ENCODE data around the gene TNS2. TPM values are rescaled to one million over a fixed set of nuclear protein-coding genes. Genes with fewer than 3 reads are reported as not detected.

The TNS2 gene
- total and polyA plus RNA-seq, 9 of the 15 experiments (the other 6 are each of a cell fraction or from before 2014, with no cell fraction given): 0.28 to 3.1 (median 1.2) TPM; not detected in 1

DNA sequence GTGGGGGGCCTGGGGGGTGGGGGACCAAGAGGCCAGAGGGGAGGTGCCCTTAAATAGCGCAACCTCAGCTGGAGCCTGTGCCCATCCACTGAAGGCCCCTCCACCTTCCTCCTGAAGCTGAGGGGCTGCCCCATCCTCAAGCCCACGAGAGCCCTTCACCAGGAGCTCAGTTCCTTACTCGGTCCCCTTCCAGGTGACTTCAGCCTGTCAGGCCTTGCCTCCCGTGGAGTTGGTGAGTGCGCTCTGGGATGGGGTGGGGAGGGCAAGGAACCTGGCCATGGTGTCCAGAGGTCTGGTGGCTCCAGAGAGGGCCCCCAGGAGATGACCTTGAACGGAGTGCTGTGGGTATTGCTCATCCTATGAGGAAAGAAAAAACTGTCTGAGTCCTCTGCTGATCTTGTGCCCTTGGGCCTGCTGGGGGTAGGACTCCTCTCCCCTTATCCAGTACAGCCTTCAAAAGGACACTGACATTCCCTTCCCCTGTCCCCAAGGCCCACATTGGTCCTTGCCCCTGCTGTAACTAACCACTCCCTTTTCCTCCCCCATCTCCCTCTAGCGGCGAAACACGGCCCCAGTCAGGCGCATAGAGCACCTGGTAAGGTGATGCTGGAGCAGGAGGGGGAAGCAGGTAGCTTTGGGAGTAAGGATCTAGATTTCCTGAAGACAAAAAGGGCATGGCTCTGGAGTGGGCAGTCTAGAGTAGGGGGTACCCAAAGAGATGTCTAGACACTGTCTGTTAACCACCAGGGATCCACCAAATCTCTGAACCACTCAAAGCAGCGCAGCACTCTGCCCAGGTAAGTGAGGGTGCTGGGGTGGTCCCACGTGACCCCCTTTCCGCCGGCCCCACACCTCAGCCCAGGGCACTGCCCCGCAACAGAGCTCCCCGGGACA, 3.6 kb downstream of the TNS2 start (continued):
- TF ChIP-seq, protein P1, sequence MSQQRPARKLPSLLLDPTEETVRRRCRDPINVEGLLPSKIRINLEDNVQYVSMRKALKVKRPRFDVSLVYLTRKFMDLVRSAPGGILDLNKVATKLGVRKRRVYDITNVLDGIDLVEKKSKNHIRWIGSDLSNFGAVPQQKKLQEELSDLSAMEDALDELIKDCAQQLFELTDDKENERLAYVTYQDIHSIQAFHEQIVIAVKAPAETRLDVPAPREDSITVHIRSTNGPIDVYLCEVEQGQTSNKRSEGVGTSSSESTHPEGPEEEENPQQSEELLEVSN (IDR thresholded peaks at IDR 0.05; ENCODE audit: borderline replicate concordance in 1 of 2, extremely low read depth in 1 of 2, insufficient read depth in 1 of 2, insufficient read length in 1 of 2, low read depth in 1 of 2, low read length in 1 of 2, poor library complexity in 1 of 2, severe bottlenecking in 1 of 2): peak in 1 of 2 experiments; percentile 4
- TF ChIP-seq ZNF232 (CRISPR knock-in tag; IDR thresholded peaks at IDR 0.05) (no peak), NR1H2 (CRISPR knock-in tag; IDR thresholded peaks at IDR 0.05) (no peak), SRSF3 (IDR thresholded peaks at IDR 0.05; ENCODE audit: insufficient read depth, low read length) (no peak), EZH2 (IDR thresholded peaks at IDR 0.05; ENCODE audit: borderline replicate concordance, low read depth, low read length) (no peak), ZBTB1 (CRISPR knock-in tag; IDR thresholded peaks at IDR 0.05; ENCODE audit: borderline replicate concordance, low read depth) (no peak), ETS2 (tag; IDR thresholded peaks at IDR 0.05; ENCODE audit: borderline replicate concordance, poor library complexity, severe bottlenecking) (no peak), ZNF696 (CRISPR knock-in tag; conservative IDR thresholded peaks at IDR 0.05) (no peak), NR2F6 (CRISPR knock-in tag; IDR thresholded peaks at IDR 0.05) (no peak), NELFE (IDR thresholded peaks at IDR 0.05; ENCODE audit: insufficient read depth, insufficient read length) (no peak)
- TF ChIP-seq, protein P2, sequence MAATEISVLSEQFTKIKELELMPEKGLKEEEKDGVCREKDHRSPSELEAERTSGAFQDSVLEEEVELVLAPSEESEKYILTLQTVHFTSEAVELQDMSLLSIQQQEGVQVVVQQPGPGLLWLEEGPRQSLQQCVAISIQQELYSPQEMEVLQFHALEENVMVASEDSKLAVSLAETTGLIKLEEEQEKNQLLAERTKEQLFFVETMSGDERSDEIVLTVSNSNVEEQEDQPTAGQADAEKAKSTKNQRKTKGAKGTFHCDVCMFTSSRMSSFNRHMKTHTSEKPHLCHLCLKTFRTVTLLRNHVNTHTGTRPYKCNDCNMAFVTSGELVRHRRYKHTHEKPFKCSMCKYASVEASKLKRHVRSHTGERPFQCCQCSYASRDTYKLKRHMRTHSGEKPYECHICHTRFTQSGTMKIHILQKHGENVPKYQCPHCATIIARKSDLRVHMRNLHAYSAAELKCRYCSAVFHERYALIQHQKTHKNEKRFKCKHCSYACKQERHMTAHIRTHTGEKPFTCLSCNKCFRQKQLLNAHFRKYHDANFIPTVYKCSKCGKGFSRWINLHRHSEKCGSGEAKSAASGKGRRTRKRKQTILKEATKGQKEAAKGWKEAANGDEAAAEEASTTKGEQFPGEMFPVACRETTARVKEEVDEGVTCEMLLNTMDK (IDR thresholded peaks at IDR 0.05; ENCODE audit: borderline replicate concordance, insufficient read depth, low read depth, low read length, poor library complexity, severe bottlenecking): peak; percentile 81
- TF ChIP-seq, protein P3, sequence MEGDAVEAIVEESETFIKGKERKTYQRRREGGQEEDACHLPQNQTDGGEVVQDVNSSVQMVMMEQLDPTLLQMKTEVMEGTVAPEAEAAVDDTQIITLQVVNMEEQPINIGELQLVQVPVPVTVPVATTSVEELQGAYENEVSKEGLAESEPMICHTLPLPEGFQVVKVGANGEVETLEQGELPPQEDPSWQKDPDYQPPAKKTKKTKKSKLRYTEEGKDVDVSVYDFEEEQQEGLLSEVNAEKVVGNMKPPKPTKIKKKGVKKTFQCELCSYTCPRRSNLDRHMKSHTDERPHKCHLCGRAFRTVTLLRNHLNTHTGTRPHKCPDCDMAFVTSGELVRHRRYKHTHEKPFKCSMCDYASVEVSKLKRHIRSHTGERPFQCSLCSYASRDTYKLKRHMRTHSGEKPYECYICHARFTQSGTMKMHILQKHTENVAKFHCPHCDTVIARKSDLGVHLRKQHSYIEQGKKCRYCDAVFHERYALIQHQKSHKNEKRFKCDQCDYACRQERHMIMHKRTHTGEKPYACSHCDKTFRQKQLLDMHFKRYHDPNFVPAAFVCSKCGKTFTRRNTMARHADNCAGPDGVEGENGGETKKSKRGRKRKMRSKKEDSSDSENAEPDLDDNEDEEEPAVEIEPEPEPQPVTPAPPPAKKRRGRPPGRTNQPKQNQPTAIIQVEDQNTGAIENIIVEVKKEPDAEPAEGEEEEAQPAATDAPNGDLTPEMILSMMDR (IDR thresholded peaks at IDR 0.05 in 2 of 3, conservative IDR thresholded peaks at IDR 0.05 in 1 of 3; ENCODE audit: insufficient read depth in 2 of 3, low read depth in 1 of 3, low read length in 3 of 3): peak; percentile 59 to 86 (median 74)
- TF ChIP-seq, protein P4, sequence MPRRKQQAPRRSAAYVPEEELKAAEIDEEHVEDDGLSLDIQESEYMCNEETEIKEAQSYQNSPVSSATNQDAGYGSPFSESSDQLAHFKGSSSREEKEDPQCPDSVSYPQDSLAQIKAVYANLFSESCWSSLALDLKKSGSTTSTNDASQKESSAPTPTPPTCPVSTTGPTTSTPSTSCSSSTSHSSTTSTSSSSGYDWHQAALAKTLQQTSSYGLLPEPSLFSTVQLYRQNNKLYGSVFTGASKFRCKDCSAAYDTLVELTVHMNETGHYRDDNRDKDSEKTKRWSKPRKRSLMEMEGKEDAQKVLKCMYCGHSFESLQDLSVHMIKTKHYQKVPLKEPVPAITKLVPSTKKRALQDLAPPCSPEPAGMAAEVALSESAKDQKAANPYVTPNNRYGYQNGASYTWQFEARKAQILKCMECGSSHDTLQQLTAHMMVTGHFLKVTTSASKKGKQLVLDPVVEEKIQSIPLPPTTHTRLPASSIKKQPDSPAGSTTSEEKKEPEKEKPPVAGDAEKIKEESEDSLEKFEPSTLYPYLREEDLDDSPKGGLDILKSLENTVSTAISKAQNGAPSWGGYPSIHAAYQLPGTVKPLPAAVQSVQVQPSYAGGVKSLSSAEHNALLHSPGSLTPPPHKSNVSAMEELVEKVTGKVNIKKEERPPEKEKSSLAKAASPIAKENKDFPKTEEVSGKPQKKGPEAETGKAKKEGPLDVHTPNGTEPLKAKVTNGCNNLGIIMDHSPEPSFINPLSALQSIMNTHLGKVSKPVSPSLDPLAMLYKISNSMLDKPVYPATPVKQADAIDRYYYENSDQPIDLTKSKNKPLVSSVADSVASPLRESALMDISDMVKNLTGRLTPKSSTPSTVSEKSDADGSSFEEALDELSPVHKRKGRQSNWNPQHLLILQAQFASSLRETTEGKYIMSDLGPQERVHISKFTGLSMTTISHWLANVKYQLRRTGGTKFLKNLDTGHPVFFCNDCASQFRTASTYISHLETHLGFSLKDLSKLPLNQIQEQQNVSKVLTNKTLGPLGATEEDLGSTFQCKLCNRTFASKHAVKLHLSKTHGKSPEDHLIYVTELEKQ (CRISPR knock-in tag; IDR thresholded peaks at IDR 0.05): no peak
- TF ChIP-seq, protein P5, sequence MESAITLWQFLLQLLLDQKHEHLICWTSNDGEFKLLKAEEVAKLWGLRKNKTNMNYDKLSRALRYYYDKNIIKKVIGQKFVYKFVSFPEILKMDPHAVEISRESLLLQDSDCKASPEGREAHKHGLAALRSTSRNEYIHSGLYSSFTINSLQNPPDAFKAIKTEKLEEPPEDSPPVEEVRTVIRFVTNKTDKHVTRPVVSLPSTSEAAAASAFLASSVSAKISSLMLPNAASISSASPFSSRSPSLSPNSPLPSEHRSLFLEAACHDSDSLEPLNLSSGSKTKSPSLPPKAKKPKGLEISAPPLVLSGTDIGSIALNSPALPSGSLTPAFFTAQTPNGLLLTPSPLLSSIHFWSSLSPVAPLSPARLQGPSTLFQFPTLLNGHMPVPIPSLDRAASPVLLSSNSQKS (CRISPR knock-in tag; IDR thresholded peaks at IDR 0.05): no peak
